Inferior parietal cortex (tissue), 1 donor: ENCODE data around the gene MPST.
"Not testable (repeated sequence)": the region's sequence is repeated elsewhere in the genome, so short reads cannot be mapped to it uniquely, and the experiment has no call there.

Source experiments
- DNase-seq: peaks from one replicate; pipeline ENCODE4 v3.0.0-alpha.2; 2016; ENCODE audit errors: extremely low spot score

MPST gene

GRCh38 chr22:37060801-37061610 lies 41.5 kb downstream of the MPST start:
- no peak for DNase-seq

- no peak for DNase-seq
Measured at GRCh38 chr22:37061611-37062375, 42.3 kb downstream of the MPST start.

GRCh38 chr22:37062376-37062675 lies 42.8 kb downstream of the MPST start:
- DNase-seq: no peak

- no peak for DNase-seq
Measured at GRCh38 chr22:37062702-37063381, 43.3 kb downstream of the MPST start.

GRCh38 chr22:37063431-37064420 lies 44.2 kb downstream of the MPST start:
- DNase-seq: no peak

- no peak for DNase-seq
Measured at GRCh38 chr22:37064553-37064952, 45.0 kb downstream of the MPST start.

- DNase-seq: no peak
Measured at GRCh38 chr22:37065180-37065579, 45.6 kb downstream of the MPST start.

- no peak for DNase-seq
Measured at GRCh38 chr22:37065961-37066360, 46.4 kb downstream of the MPST start.

GRCh38 chr22:37067428-37067827 lies 47.9 kb downstream of the MPST start:
- DNase-seq: no peak

GRCh38 chr22:37068859-37069258 lies 49.3 kb downstream of the MPST start:
- no peak for DNase-seq

GRCh38 chr22:37069319-37069718 lies 49.8 kb downstream of the MPST start:
- no peak for DNase-seq

GRCh38 chr22:37069719-37070118 lies 50.2 kb downstream of the MPST start:
- no peak for DNase-seq

- no peak for DNase-seq
Measured at GRCh38 chr22:37070334-37070733, 50.8 kb downstream of the MPST start.

- no peak for DNase-seq
Measured at GRCh38 chr22:37070744-37071143, 51.2 kb downstream of the MPST start.

- DNase-seq: not testable (repeated sequence)
Measured at GRCh38 chr22:37071850-37072592, 52.5 kb downstream of the MPST start.

GRCh38 chr22:37072673-37073072 lies 53.1 kb downstream of the MPST start:
- DNase-seq: no peak

- DNase-seq: no peak
Measured at GRCh38 chr22:37074537-37074936, 55.0 kb downstream of the MPST start.

- DNase-seq: no peak
Measured at GRCh38 chr22:37075046-37075445, 55.5 kb downstream of the MPST start.

- no peak for DNase-seq
Measured at GRCh38 chr22:37075822-37076433, 56.4 kb downstream of the MPST start.

- DNase-seq: peak; percentile 14
Measured at GRCh38 chr22:37077802-37078448, 58.4 kb downstream of the MPST start.
